ENCODE measurements around the gene TMEM192. TPM values are rescaled to one million over a fixed set of nuclear protein-coding genes. Genes with fewer than 3 reads are reported as not detected.
"Not testable (repeated sequence)": the region's sequence is repeated elsewhere in the genome, so short reads cannot be mapped to it uniquely, and the experiment has no call there.

The TMEM192 gene
- total RNA-seq, 2 donors from 2014 or later, result 4.7 to 18.6 TPM

GRCh38 chr4:165133150-165133549 lies 20.5 kb upstream of the TMEM192 start:
- H3K27me3 ChIP-seq (replicated peaks; ENCODE audit: insufficient read depth), result no peaks in the 10 kb centered on the region
- TF ChIP-seq CTCF (IDR thresholded peaks at IDR 0.05), result no peak

GRCh38 chr4:165131247-165131832 lies 18.7 kb upstream of the TMEM192 start:
- Histone ChIP-seq H3K4me3 (no peak overlapping the region), H3K9me3 (no peaks in the 10 kb centered on the region), H3K27me3 (replicated peaks; ENCODE audit: insufficient read depth) (no peaks in the 10 kb centered on the region), H3K27ac (no peak overlapping the region), H3K4me1 (ENCODE audit: control insufficient read depth in 1 of 2, low read depth in 2 of 2) (no peaks in the 10 kb centered on the region), H3K36me3 (no peaks in the 10 kb centered on the region)
- ATAC-seq (ENCODE audit: insufficient number of reproducible peaks, low FRiP score, low read depth) (peak; percentile 63), DNase-seq (ENCODE audit: low spot score) (no peak)
- TF ChIP-seq CTCF (IDR thresholded peaks at IDR 0.05), result peak; percentile 89

More at GRCh38 chr4:165133150-165133549, 20.5 kb upstream of the TMEM192 start:
- no peaks in the 10 kb centered on the region for H3K36me3 ChIP-seq
- no peak overlapping the region for H3K27ac ChIP-seq
- no peaks in the 10 kb centered on the region for H3K9me3 ChIP-seq
- ATAC-seq (ENCODE audit: insufficient number of reproducible peaks, low FRiP score, low read depth), result no peak
- no peak overlapping the region for H3K4me3 ChIP-seq
- no peak for DNase-seq (ENCODE audit: low spot score)
- H3K4me1 ChIP-seq (ENCODE audit: control insufficient read depth in 1 of 2, low read depth in 2 of 2), result no peaks in the 10 kb centered on the region

GRCh38 chr4:165129924-165130323 lies 17.3 kb upstream of the TMEM192 start:
- H3K27ac ChIP-seq, result no peak overlapping the region
- DNase-seq (ENCODE audit: low spot score) (no peak), ATAC-seq (ENCODE audit: insufficient number of reproducible peaks, low FRiP score, low read depth) (no peak)
- H3K9me3 ChIP-seq, result no peaks in the 10 kb centered on the region
- H3K36me3 ChIP-seq, result no peaks in the 10 kb centered on the region
- H3K4me1 ChIP-seq (ENCODE audit: control insufficient read depth in 1 of 2, low read depth in 2 of 2), result no peaks in the 10 kb centered on the region
- no peaks in the 10 kb centered on the region for H3K27me3 ChIP-seq (replicated peaks; ENCODE audit: insufficient read depth)
- H3K4me3 ChIP-seq, result no peak overlapping the region
- TF ChIP-seq CTCF (IDR thresholded peaks at IDR 0.05), result no peak

GRCh38 chr4:165125869-165126499 lies 13.3 kb upstream of the TMEM192 start:
- not testable (repeated sequence) for H3K4me1 ChIP-seq (ENCODE audit: control insufficient read depth in 1 of 2, low read depth in 2 of 2); ATAC-seq (ENCODE audit: insufficient number of reproducible peaks, low FRiP score, low read depth); H3K9me3 ChIP-seq; H3K27ac ChIP-seq; H3K27me3 ChIP-seq (replicated peaks; ENCODE audit: insufficient read depth); DNase-seq (ENCODE audit: low spot score); H3K4me3 ChIP-seq; H3K36me3 ChIP-seq

- TF ChIP-seq CTCF (IDR thresholded peaks at IDR 0.05), result no peak
- H3K36me3 ChIP-seq, result no peaks in the 10 kb centered on the region
- H3K9me3 ChIP-seq, result no peaks in the 10 kb centered on the region
- no peak for ATAC-seq (ENCODE audit: insufficient number of reproducible peaks, low FRiP score, low read depth)
- H3K4me3 ChIP-seq, result no peak overlapping the region
- H3K27ac ChIP-seq, result no peak overlapping the region
- H3K4me1 ChIP-seq (ENCODE audit: control insufficient read depth in 1 of 2, low read depth in 2 of 2), result no peaks in the 10 kb centered on the region
- no peaks in the 10 kb centered on the region for H3K27me3 ChIP-seq (replicated peaks; ENCODE audit: insufficient read depth)
- no peak for DNase-seq (ENCODE audit: low spot score)
These were observed 11.8 kb upstream of the TMEM192 start for GRCh38 chr4:165124488-165124887.

Measured in thoracic aorta (tissue), 2 donors.